ENCODE measurements around the gene METTL14.

- TF ChIP-seq CTCF (IDR thresholded peaks at IDR 0.05; ENCODE audit: low read depth, low read length) (no peak), EZH2phosphoT487 (IDR thresholded peaks at IDR 0.05; ENCODE audit: low read depth) (no peak)
Measured at GRCh38 chr4:118761397-118762016, 76.3 kb downstream of the METTL14 start.
